HepG2 (cell line): ENCODE measurements around the gene LGR6. TPM values are rescaled to one million over a fixed set of nuclear protein-coding genes. Genes with fewer than 3 reads are reported as not detected.

ENCODE experiments used
- ATAC-seq: fragments of 200-7000 bp; cut with Tn5 transposase; 3 replicates; pipeline ENCODE4 v1.9.1; 2020; ENCODE audit warnings: mild to moderate bottlenecking, moderate library complexity
- BruUV-seq: library from RNA; stranded (reverse); fragments of 400-500 nt; replicated peaks from 2 replicates; lab custom pipeline; 2021; lab: Mats Ljungman, UMichigan
- CTCF ChIA-PET: fragments of 300-600 bp; formaldehyde crosslinking; extraction: SDS; loops from one replicate; lab custom pipeline; 2021; ENCODE audit warnings: low total read pairs, inconsistent platforms, low intra/inter-chr PET ratio; lab: Yijun Ruan, JAX
- POLR2A ChIA-PET: fragments of 350-600 bp; sonication (Branson Sonifier 250); formaldehyde crosslinking; loops from one replicate; lab custom pipeline; 2020; ENCODE audit warnings: antibody characterized with exemption, inconsistent platforms; lab: Yijun Ruan, JAX
- DNase-seq: peaks from one replicate; pipeline ENCODE4 v3.0.0-alpha.2; 2015; ENCODE audit warnings: low spot score
- FAIRE-seq: peaks from 3 replicates; lab custom pipeline; 2011; peaks lifted over from hg19 to GRCh38; lab: Jason Lieb, UNC
- H2AFZ ChIP-seq: one replicate; pipeline ENCODE4 v1.6.1; 2011; ENCODE audit warnings: low read length, inconsistent platforms
- H3K27ac ChIP-seq: fragments of 300-600 bp; 3 replicates; pipeline ENCODE4 v1.8.0; 2011; ENCODE audit warnings: mixed run types, mild to moderate bottlenecking, mixed read lengths, low read length, inconsistent platforms; ENCODE audit not compliant: insufficient read depth; ENCODE audit errors: extremely low read length
- H3K27me3 ChIP-seq, 2 experiments: fragments of 200-600 bp in 1 of 2; 2 replicates in 1 of 2; 3 replicates in 1 of 2; pipeline versions ENCODE4 v1.6.0 to v1.8.0; 2011; ENCODE audit warnings: low read length in 2 of 2, mild to moderate bottlenecking in 2 of 2, moderate library complexity in 2 of 2, inconsistent platforms in 1 of 2; ENCODE audit not compliant: insufficient read depth in 2 of 2, control insufficient read depth in 1 of 2
- H3K36me3 ChIP-seq, 2 experiments: fragments of 200-600 bp in 1 of 2; replicated peaks in 1 of 2; 2 replicates in 1 of 2; 3 replicates in 1 of 2; pipeline versions ENCODE4 v1.5.1 to v1.8.0; 2011; ENCODE audit warnings: low read length in 2 of 2, inconsistent platforms in 1 of 2; ENCODE audit not compliant: insufficient read depth in 2 of 2, control insufficient read depth in 1 of 2
- H3K4me1 ChIP-seq: 2 replicates; pipeline ENCODE4 v1.5.1; 2012; ENCODE audit warnings: low read length, inconsistent platforms; ENCODE audit not compliant: insufficient read depth
- H3K4me2 ChIP-seq: 2 replicates; pipeline ENCODE4 v1.6.0; 2011; ENCODE audit warnings: low read depth, low read length, inconsistent platforms
- H3K4me3 ChIP-seq, 3 experiments: fragments of 200-600 bp in 1 of 3; sonication (generic), shearing (Covaris generic) in 1 of 3; replicated peaks in 1 of 3; 2 replicates each; pipeline ENCODE4 v1.5.1; 2011 to 2016; ENCODE audit warnings: low read length in 3 of 3, inconsistent platforms in 2 of 3, low read depth in 2 of 3, mild to moderate bottlenecking in 2 of 3, control low read depth in 1 of 3, mixed read lengths in 1 of 3; ENCODE audit not compliant: insufficient read depth in 1 of 3
- H3K79me2 ChIP-seq: one replicate; pipeline ENCODE4 v1.6.1; 2011; ENCODE audit warnings: low read length, inconsistent platforms; ENCODE audit not compliant: insufficient read depth
- H3K9ac ChIP-seq: 2 replicates; pipeline ENCODE4 v1.6.0; 2011; ENCODE audit warnings: mild to moderate bottlenecking, low read depth, low read length, inconsistent platforms; ENCODE audit not compliant: insufficient read depth
- H3K9me3 ChIP-seq: 2 replicates; pipeline ENCODE4 v1.5.1; 2012; ENCODE audit warnings: mild to moderate bottlenecking, low read length
- H4K20me1 ChIP-seq: 2 replicates; pipeline ENCODE4 v1.6.0; 2011; ENCODE audit warnings: inconsistent platforms, mild to moderate bottlenecking, low read length, moderate library complexity; ENCODE audit not compliant: insufficient read depth
- HDAC2 ChIP-seq: sonication (generic); formaldehyde crosslinking; IDR thresholded peaks from 2 replicates; pipeline ENCODE4 v1.4.0; 2020; ENCODE audit warnings: missing genetic modification reagents
- LRRFIP1 ChIP-seq: sonication (generic); formaldehyde crosslinking; conservative IDR thresholded peaks from 2 replicates; pipeline ENCODE4 v1.4.0; 2020; ENCODE audit warnings: missing genetic modification reagents
- PRDM4 ChIP-seq: sonication (generic); formaldehyde crosslinking; IDR thresholded peaks from 2 replicates; pipeline ENCODE4 v1.9.0; 2021; ENCODE audit warnings: missing genetic modification reagents, borderline replicate concordance
- RBM22 ChIP-seq: fragments of 200-400 bp; formaldehyde crosslinking; optimal IDR thresholded peaks from 2 replicates; pipeline ENCODE3; 2017; ENCODE audit warnings: mild to moderate bottlenecking, low read length, moderate library complexity
- ZBTB43 ChIP-seq: sonication (generic); formaldehyde crosslinking; conservative IDR thresholded peaks from 2 replicates; pipeline ENCODE4 v1.4.0; 2020; ENCODE audit warnings: missing genetic modification reagents
- ZNF142 ChIP-seq: sonication (generic); formaldehyde crosslinking; IDR thresholded peaks from 2 replicates; pipeline ENCODE4 v1.4.0; 2020; ENCODE audit warnings: missing genetic modification reagents
- ZNF639 ChIP-seq: conservative IDR thresholded peaks from 2 replicates; pipeline ENCODE4 v1.6.1; 2018; ENCODE audit warnings: missing genetic modification reagents
- WGBS: methylation state at CpG from one replicate; pipeline ENCODE4 v1.1.6; 2017; ENCODE audit warnings: low lambda C conversion rate; 5-methylcytosine and 5-hydroxymethylcytosine counted together
- in situ Hi-C: cut with HindIII; loops from 2 replicates; pipeline ENCODE4 v1.10.0; 2017; ENCODE audit warnings: low pct_unique_long_range_greater_than_20kb; ENCODE audit not compliant: extremely low pct_ligation_motif_present
- intact Hi-C: fragments of 100-400 bp; cut with micrococcal nuclease; formaldehyde crosslinking; loops from one replicate; pipeline ENCODE4 v1.10.0; 2022; ENCODE audit not compliant: unreplicated experiment
- polyA plus RNA-seq, 8 experiments: library from polyadenylated mRNA; depleted of rRNA in 3 of 8; stranded (reverse) in 7 of 8; unstranded in 1 of 8; fragments of >200 nt; fragmentation: Illumina TruSeq in 4 of 8; extraction: Trizol in 4 of 8; gene quantifications; 2 replicates each; pipeline versions ENCODE4 v1.2.1 to v1.2.3, GENCODE V29; 2011 to 2016; ENCODE audit warnings: low read depth in 4 of 8, missing spikeins in 1 of 8, mixed read lengths in 1 of 8; ENCODE audit not compliant: insufficient read depth in 1 of 8
- total RNA-seq, 5 experiments: library from RNA; depleted of rRNA; stranded (reverse); fragments of >200 nt; fragmentation: Illumina TruSeq; extraction: Trizol; gene quantifications; 2 replicates each; pipeline ENCODE4 v1.2.3, GENCODE V29; 2016; ENCODE audit warnings: low read depth in 1 of 5

The LGR6 gene
- total and polyA plus RNA-seq, 2 of the 13 experiments (the other 11 are each of a cell fraction or from before 2014, with no cell fraction given), result 0.07 TPM; not detected in 1

- TF ChIP-seq ZBTB43 (CRISPR knock-in tag), result no peak
These were observed 99.2 kb downstream of the LGR6 start (continued) for GRCh38 chr1:202292773-202293172.

- DNase-seq (no peak), ATAC-seq (no peak), FAIRE-seq (no peak)
- H3K9me3 ChIP-seq, result no peaks in the 10 kb centered on the region
- H3K27ac ChIP-seq, result no peak overlapping the region
- H3K9ac ChIP-seq, result no peak overlapping the region
- WGBS, result 32% methylated on average over 4 of the region's 4 CpGs
- no peak overlapping the region for H3K4me2 ChIP-seq
- intact Hi-C loops (no loop called here), in situ Hi-C loops (no loop called here)
- no TSS peak for BruUV-seq
- no peaks in the 10 kb centered on the region for H3K36me3 ChIP-seq
- POLR2A ChIA-PET, result no interaction called here
- H3K4me1 ChIP-seq, result no peaks in the 10 kb centered on the region
- no peak overlapping the region for H2AFZ ChIP-seq
- H3K27me3 ChIP-seq, result peaks cover 0 to 12% of the 10 kb centered on the region in 2 experiments; a peak in 3 of 5 replicates
- no peaks in the 10 kb centered on the region for H4K20me1 ChIP-seq
- no peaks in the 10 kb centered on the region for H3K79me2 ChIP-seq
- CTCF ChIA-PET, result no interaction called here
- H3K4me3 ChIP-seq, result no peak overlapping the region
- TF ChIP-seq PRDM4 (CRISPR knock-in tag), result no peak
- no peak for TF ChIP-seq ZNF639 (CRISPR knock-in tag)
- TF ChIP-seq LRRFIP1 (CRISPR knock-in tag), result no peak
- TF ChIP-seq HDAC2 (CRISPR knock-in tag), result no peak
- no peak for TF ChIP-seq RBM22
- TF ChIP-seq ZNF142 (CRISPR knock-in tag), result no peak
These were observed 100.0 kb downstream of the LGR6 start for GRCh38 chr1:202293569-202293968.
